Suprapubic skin (tissue), 4 donors: ENCODE data around the gene GRIA1. TPM values are rescaled to one million over a fixed set of nuclear protein-coding genes. Genes with fewer than 3 reads are reported as not detected.

Source experiments
- DNase-seq, 2 donors: peaks; one replicate each; pipeline ENCODE4 v3.0.0-alpha.2; 2019; ENCODE audit warnings: low spot score in 2 of 2
- H3K27ac ChIP-seq: fragments of 200-600 bp; sonication (generic); one replicate; pipeline ENCODE4 v1.5.1; 2019
- H3K27me3 ChIP-seq: fragments of 200-600 bp; sonication (generic); one replicate; pipeline ENCODE4 v1.5.1; 2019
- H3K36me3 ChIP-seq: fragments of 200-600 bp; sonication (generic); one replicate; pipeline ENCODE4 v1.5.1; 2019
- H3K4me1 ChIP-seq: fragments of 200-600 bp; sonication (generic); one replicate; pipeline ENCODE4 v1.5.1; 2019
- H3K4me3 ChIP-seq: fragments of 200-600 bp; sonication (generic); one replicate; pipeline ENCODE4 v1.5.1; 2019; ENCODE audit warnings: mild to moderate bottlenecking
- H3K9me3 ChIP-seq: fragments of 200-600 bp; sonication (generic); one replicate; pipeline ENCODE4 v1.5.1; 2019
- CTCF ChIP-seq, 2 donors: fragments of 200-600 bp in 1 of 2; fragments of 450-650 bp in 1 of 2; sonication (generic) in 1 of 2; IDR thresholded peaks; one replicate each; pipeline ENCODE4 v1.5.1; 2016 to 2019; ENCODE audit warnings: antibody characterized with exemption in 2 of 2, mild to moderate bottlenecking in 1 of 2, moderate library complexity in 1 of 2
- EP300 ChIP-seq: sonication (generic); formaldehyde crosslinking; IDR thresholded peaks from one replicate; pipeline ENCODE4 v1.6.1; 2017; ENCODE audit warnings: antibody characterized with exemption
- POLR2A ChIP-seq, 2 donors: fragments of 450-650 bp; IDR thresholded peaks; one replicate each; pipeline ENCODE4 v1.6.1; 2017; ENCODE audit warnings: antibody characterized with exemption in 2 of 2, mild to moderate bottlenecking in 2 of 2, moderate library complexity in 2 of 2
- POLR2AphosphoS5 ChIP-seq, 3 donors: sonication (generic); formaldehyde crosslinking; IDR thresholded peaks; one replicate each; pipeline ENCODE4 v1.6.1; 2017; ENCODE audit warnings: antibody characterized with exemption in 3 of 3
- WGBS: methylation state at CpG from one replicate; pipeline ENCODE4 v1.1.5; 2018; 5-methylcytosine and 5-hydroxymethylcytosine counted together
- total RNA-seq, 4 donors: library from RNA; depleted of rRNA; stranded (reverse); fragments of >200 nt; gene quantifications; one replicate each; pipeline ENCODE4 v1.1.0, GENCODE V29; 2016

Gene GRIA1
- total RNA-seq, 4 donors from 2014 or later: 0.21 to 0.62 (median 0.38) TPM; not detected in 1

- DNase-seq: no peak
- no peaks in the 10 kb centered on the region for H3K27me3 ChIP-seq
- no peaks in the 10 kb centered on the region for H3K36me3 ChIP-seq
- no peaks in the 10 kb centered on the region for H3K9me3 ChIP-seq
- no peaks in the 10 kb centered on the region for H3K4me1 ChIP-seq
- 58% methylated on average over 3 of the region's 3 CpGs for WGBS
- H3K27ac ChIP-seq: no peak overlapping the region
- H3K4me3 ChIP-seq: no peak overlapping the region
- TF ChIP-seq POLR2AphosphoS5 (IDR thresholded peaks at IDR 0.05) (no peak), CTCF (IDR thresholded peaks at IDR 0.05) (no peak), POLR2A (IDR thresholded peaks at IDR 0.05) (no peak), EP300 (no peak)
Measured at GRCh38 chr5:153746440-153746839, 256.0 kb downstream of the GRIA1 start.

DNA sequence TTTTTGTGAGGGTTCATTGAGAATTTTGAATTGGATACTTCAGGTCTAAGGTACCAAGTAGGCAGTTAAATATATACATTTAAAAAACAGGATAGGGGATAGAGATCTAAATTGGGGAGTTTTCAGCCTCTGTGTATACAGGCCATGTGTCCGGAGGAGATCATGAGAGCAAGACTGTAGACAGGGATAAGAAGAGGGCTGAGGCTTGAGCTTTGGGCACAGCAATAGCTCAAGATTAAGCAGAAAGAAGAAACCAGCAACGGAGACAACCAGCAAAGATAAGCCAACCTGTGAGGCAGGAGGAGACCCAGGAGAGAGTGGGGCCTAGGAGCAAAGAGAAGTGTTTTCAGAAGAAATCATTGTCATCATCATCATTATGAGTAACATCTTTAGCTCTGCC is 258.4 kb downstream of the GRIA1 start:
- no peak for TF ChIP-seq POLR2AphosphoS5 (IDR thresholded peaks at IDR 0.05)
- no peak for TF ChIP-seq CTCF (IDR thresholded peaks at IDR 0.05)
- no peak for TF ChIP-seq POLR2A (IDR thresholded peaks at IDR 0.05)
- no peak for TF ChIP-seq EP300
- 86% methylated on average over 2 of the region's 2 CpGs for WGBS

GRCh38 chr5:153749960-153750359 is 259.5 kb downstream of the GRIA1 start:
- H3K9me3 ChIP-seq: no peaks in the 10 kb centered on the region
- H3K4me1 ChIP-seq: no peaks in the 10 kb centered on the region
- no peak overlapping the region for H3K27ac ChIP-seq
- DNase-seq: no peak
- WGBS: 60% methylated on average over 4 of the region's 4 CpGs
- no peaks in the 10 kb centered on the region for H3K27me3 ChIP-seq
- no peaks in the 10 kb centered on the region for H3K36me3 ChIP-seq
- H3K4me3 ChIP-seq: no peak overlapping the region
- TF ChIP-seq POLR2AphosphoS5 (IDR thresholded peaks at IDR 0.05) (no peak), POLR2A (IDR thresholded peaks at IDR 0.05) (no peak)

More for the DNA sequence above, 258.4 kb downstream of the GRIA1 start:
- Histone ChIP-seq H3K4me1 (no peaks in the 10 kb centered on the region), H3K27ac (no peak overlapping the region), H3K9me3 (no peaks in the 10 kb centered on the region), H3K36me3 (no peaks in the 10 kb centered on the region), H3K27me3 (no peaks in the 10 kb centered on the region), H3K4me3 (no peak overlapping the region)
- DNase-seq: no peak

- 43% methylated on average over 3 of the region's 3 CpGs for WGBS
- TF ChIP-seq EP300: no peak
- TF ChIP-seq CTCF (IDR thresholded peaks at IDR 0.05): no peak
- TF ChIP-seq POLR2AphosphoS5 (IDR thresholded peaks at IDR 0.05): no peak
- TF ChIP-seq POLR2A (IDR thresholded peaks at IDR 0.05): no peak
- H3K27me3 ChIP-seq: no peaks in the 10 kb centered on the region
Measured at GRCh38 chr5:153751251-153751650, 260.8 kb downstream of the GRIA1 start.

GRCh38 chr5:153752890-153753289 is 262.4 kb downstream of the GRIA1 start:
- Histone ChIP-seq H3K27me3 (no peaks in the 10 kb centered on the region), H3K4me3 (no peak overlapping the region)

More at GRCh38 chr5:153751251-153751650, 260.8 kb downstream of the GRIA1 start:
- Histone ChIP-seq H3K27ac (no peak overlapping the region), H3K36me3 (no peaks in the 10 kb centered on the region), H3K9me3 (no peaks in the 10 kb centered on the region), H3K4me3 (no peak overlapping the region), H3K4me1 (no peaks in the 10 kb centered on the region)
- no peak for DNase-seq

More at GRCh38 chr5:153752890-153753289, 262.4 kb downstream of the GRIA1 start:
- TF ChIP-seq POLR2AphosphoS5 (IDR thresholded peaks at IDR 0.05) (no peak), EP300 (no peak), CTCF (IDR thresholded peaks at IDR 0.05) (no peak), POLR2A (IDR thresholded peaks at IDR 0.05) (no peak)
- no peaks in the 10 kb centered on the region for H3K36me3 ChIP-seq
- H3K9me3 ChIP-seq: no peaks in the 10 kb centered on the region
- DNase-seq: no peak
- no peaks in the 10 kb centered on the region for H3K4me1 ChIP-seq
- H3K27ac ChIP-seq: no peak overlapping the region
